HG03558 (cell line): ENCODE data around the gene N4BP3.
"Not testable (repeated sequence)": the region's sequence is repeated elsewhere in the genome, so short reads cannot be mapped to it uniquely, and the experiment has no call there.

Experiments used
- ATAC-seq: cut with Tn5 transposase; IDR thresholded peaks from one replicate; pipeline ENCODE4 v1.9.1; 2021; ENCODE audit warnings: moderate number of reproducible peaks; ENCODE audit not compliant: unreplicated experiment; ENCODE audit errors: extremely low read depth

N4BP3 gene, protein sequence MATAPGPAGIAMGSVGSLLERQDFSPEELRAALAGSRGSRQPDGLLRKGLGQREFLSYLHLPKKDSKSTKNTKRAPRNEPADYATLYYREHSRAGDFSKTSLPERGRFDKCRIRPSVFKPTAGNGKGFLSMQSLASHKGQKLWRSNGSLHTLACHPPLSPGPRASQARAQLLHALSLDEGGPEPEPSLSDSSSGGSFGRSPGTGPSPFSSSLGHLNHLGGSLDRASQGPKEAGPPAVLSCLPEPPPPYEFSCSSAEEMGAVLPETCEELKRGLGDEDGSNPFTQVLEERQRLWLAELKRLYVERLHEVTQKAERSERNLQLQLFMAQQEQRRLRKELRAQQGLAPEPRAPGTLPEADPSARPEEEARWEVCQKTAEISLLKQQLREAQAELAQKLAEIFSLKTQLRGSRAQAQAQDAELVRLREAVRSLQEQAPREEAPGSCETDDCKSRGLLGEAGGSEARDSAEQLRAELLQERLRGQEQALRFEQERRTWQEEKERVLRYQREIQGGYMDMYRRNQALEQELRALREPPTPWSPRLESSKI

DNA sequence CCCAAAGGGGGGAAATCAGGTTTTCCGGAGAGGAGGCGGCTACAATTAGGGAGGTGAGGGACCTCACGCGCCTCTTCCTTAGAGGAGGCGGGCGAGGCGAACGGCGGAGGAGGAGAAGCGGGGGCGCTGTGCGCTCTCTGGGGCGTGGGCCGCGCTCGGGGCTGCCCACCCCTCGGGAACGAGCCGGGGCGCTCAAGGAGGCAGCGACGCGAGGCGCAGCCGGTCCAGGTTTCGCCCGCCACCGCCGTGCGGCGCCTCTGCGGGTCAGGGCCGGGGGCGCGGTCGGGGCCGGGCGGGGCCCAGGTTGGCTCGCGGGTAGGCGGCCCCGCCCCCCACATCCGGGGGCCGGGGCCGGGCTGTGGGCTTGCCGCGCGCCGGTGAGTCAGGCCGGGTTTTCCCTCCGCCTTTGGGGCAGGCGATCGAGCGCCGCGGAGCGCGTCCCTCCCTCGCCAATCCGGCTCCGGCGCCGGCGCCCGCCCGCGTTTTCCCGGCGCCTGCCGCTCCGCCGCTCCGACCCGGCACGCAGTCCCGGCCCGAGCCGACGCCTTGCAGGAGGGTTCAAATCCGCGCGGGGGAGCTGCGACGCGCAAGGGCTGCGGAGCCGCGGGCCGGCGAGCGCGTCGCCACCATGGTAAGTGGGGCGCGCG is at the start of gene N4BP3:
N4BP3 (plus strand) TSS at position 392 of the 647 bp plus-strand sequence. CDS start 6,052 bp downstream, outside the sequence.
- ATAC-seq: peak; percentile 32

DNA sequence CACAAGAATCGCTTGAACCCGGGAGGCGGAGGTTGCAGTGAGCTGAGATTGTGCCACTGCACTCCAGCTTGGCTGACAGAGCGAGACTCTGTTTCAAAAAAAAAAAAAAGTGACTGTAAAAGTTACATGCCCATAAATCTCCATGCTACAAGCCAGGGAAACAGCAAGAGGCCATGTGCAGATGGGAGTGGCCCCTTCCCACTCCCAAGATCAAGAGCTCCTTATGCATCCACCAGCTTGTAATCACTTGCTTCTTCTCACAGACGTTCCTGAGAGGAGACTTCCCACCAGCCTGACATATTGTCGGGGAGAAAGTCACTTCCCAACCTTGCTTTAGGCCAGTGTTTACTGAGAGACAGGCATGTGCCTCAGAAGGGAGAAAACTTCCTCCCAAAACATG is 45.6 kb upstream of the N4BP3 start:
- no peak for ATAC-seq

DNA sequence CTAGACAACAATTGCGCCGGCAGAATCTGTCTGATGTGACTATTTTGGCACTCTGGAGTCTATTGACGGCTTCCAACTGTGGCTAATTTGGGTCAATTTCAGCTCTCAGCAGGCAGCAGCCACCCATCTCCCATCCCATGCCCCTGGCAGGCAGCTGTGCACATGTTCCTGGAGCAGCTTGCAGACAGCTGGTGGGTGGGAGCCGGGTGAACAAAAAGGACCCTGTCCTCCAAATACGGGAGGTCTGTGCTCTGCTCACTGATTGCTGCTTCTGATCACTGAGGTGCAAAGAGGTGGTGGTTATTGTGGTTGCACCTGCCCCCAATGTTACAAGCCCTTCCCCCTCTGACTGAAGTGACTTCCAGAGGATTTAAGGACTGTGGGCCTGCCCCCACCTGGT is 45.0 kb upstream of the N4BP3 start:
- ATAC-seq: no peak

DNA sequence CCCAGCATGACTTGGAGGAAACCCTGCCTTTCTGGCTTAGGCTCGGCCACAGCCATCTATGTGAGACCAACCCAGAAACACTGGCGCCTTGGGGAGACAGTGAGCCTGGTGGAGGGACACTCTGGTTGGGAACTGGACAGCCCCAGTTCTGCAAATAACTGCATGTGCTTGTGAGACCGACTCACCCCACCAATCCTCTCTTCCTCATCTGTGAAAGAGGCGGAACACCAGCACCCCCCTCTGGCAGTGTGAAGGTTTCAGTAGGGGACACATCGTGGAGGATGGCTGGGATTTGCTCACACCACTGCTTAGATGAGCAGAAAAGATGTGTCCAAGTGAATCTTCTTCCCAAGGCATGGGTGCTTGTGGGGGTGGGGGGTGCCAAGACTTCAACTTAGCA is 43.4 kb upstream of the N4BP3 start:
- ATAC-seq: no peak

DNA sequence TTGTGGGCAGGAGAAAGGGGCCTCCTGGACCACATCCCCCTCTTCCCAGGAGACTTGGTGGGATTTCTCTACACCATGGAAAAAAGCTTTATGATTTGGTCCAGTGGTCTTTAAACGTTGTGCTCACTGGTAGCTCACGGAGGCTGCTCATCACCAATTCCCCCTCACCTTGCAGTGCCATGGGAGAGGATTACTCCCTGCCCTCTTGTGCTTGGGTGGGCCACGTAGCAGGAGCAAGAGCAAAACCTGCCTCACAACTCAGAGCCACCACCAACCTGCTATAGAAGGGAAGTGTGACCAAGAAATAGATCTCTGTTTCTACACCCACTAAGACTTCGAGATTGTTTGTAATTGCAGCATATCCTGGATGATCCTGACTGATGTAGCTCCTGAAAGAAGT is 42.2 kb upstream of the N4BP3 start:
- no peak for ATAC-seq

DNA sequence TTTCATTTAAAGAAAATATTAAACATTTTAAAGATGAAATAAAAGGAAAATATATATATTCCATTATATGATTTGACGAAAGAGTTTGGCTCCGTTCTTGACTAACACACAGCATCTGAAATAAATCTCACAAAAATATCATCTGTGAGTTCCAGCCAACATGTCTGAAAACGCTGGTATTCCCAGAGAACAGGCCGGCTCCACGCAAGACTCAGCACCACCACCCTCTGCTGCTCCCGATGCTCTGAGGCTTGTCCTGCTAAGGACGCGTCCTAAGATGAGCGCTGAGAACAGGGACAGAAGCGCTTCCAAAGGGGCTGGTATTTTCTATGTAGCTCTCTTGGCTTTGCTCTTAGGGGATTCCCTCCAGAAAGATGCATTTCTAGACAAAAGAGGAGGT is 40.6 kb upstream of the N4BP3 start:
- no peak for ATAC-seq

DNA sequence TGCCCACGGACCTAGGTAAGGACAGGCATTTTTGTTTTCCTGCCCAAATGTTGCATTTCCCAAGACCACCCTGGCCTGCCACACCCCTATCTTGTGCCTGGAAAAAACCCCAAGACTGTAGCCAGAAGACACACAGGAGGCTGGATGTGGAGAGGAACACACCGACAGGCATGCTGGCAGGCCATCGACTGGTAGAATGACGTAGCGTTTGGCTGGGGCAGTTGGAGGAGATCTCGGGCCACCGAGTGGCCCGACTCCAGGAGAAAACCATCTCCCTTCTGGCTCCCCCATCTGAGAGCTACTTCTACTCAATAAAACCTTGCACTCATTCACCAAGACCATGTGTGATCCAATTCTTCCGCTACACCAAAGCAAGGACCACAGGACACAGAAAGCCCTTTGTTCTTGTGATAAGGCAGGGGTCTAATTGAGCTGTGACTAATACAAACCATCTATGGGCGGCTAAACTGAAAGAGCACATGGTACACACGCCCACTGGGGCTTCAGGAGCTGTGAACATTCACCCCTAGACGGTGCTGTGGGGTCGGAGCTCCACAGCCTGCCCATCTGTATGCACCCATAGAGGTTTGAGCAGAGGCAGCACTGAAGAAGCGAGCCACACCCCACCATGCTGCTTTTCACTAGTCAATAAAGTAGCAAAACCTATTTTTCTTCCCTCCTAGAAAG is 38.9 kb upstream of the N4BP3 start:
- ATAC-seq: no peak

DNA sequence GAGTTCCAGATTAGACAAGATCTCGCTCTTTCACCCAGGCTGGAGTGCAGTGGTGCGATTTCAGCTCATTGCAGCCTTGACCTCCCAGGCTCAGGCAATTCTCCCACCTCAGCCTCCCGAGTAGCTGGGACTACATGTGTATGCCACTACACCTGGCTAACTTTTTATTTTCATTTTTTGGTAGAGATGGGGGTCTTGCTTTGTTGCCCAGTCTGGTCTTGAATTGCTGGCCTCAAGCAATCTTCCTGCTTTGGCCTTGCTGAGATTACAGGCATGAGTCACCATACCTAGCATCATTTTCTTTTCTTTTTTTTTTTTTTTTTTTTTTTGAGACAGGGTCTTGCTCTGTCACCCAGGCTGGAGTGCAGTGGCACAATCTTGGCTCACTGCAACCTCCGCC is 36.4 kb upstream of the N4BP3 start:
- not testable (repeated sequence) for ATAC-seq

DNA sequence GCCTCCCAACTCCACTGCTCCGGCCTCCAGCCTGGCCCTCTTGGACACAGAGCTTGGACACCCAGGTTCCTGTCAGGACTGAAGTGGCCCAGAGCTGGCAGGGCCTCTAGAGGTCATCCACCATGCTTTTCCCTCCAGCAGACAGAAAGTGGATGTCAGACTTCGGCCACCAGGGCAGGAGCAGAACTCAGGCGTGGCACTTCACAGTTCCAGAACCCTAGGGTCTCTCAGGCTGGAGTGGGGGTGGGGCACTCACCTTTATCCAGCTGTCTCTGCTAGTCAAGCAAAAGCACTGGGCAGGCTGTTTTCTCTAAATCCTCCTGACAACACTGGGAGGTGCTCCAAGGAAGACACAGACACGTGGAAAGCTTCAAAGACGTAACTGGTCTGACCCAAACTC is 35.6 kb upstream of the N4BP3 start:
- no peak for ATAC-seq

DNA sequence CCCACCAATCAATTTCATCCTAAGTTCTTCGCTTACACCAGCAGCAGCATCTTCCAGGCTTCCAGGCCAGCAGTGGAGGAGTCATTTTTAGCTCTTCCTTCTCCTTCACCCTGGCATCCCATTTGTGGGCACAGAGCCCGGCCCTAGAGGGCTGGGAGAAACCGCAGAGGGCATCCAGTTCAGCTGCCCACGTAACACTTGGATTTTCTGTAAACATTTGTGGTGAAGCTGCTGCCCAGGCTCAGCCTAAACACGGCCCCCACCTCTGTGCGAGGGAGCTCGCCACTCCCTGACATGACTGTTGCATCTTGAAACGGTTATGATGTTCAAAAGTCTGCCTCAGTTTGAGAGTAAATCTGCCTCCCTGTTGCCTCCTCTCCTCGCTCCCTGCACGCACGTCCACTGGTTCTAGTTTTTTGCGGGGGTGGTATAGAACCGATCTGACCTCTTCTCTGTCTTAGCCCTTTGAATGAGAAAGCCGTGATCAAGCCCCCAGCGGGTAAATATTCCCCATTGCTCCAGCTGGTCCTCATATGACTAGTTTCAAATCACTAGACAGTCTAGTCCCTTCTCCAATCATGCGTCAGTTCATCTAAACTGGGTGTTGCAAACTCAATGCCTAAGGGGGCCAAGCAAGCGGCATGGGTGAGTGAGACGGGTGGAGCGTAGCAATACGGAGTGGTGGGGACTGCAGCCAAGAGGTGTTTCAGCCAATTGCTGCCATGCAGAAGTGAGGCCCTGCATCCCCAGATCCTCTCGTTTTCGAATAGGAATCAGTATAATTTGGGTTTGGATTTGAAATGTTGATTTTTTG is 34.9 kb upstream of the N4BP3 start:
- no peak for ATAC-seq

DNA sequence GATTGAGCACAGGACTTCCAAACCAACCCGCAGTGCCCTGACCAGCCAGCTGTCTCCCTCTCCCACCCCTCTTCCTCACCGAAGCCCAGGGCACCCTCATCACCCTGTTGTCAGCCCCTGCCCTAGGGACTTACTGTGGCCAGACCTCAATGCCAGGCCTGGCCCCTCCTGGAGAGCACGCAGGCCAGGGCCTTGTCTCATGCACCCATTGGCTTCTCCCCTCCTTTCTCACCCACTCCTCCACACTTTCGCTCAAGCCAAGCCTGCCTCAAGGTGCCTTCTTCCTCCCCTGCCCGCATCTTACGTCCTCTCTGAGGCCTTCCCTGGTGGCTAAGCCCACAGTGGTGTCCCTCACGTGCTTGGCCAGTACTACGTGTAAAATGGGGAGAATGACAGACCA is 33.3 kb upstream of the N4BP3 start:
- ATAC-seq: no peak

DNA sequence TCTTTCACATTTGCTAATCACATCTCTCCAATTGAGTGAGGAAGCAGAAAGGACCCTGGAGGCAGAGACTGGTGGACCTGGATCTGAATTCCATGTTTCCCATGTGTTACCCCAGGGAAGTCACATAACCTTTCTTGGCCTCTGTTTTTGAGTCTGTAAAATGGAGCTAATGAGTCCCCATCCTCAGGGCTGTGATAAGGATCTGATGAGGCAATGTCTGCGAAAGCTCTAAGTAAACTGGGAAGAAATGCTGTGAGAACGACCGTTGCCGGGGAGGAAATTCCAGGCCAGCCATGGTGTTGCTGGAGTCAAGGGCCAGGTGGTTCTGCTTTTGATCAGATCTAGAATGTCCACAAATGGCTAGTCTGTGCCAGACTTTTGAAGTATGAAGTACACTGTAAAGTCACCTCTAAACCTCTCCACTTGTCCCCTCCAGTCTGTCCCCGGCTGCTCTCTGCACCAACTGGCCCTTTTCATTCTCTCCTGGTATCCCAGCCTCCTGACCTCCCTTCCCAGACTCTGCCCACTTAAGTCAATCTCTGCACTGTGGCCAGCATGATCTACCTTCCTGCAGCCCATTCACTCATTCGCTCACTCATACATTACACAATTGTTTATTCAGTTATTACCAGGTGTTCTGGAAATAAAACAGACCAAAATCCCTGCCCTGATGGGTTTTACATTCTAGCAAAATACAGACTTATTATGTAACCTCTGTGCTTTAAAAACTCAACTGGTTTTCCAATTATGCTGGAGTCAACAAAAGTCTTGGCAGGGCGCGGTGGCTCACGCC is 32.5 kb upstream of the N4BP3 start:
- ATAC-seq: no peak

DNA sequence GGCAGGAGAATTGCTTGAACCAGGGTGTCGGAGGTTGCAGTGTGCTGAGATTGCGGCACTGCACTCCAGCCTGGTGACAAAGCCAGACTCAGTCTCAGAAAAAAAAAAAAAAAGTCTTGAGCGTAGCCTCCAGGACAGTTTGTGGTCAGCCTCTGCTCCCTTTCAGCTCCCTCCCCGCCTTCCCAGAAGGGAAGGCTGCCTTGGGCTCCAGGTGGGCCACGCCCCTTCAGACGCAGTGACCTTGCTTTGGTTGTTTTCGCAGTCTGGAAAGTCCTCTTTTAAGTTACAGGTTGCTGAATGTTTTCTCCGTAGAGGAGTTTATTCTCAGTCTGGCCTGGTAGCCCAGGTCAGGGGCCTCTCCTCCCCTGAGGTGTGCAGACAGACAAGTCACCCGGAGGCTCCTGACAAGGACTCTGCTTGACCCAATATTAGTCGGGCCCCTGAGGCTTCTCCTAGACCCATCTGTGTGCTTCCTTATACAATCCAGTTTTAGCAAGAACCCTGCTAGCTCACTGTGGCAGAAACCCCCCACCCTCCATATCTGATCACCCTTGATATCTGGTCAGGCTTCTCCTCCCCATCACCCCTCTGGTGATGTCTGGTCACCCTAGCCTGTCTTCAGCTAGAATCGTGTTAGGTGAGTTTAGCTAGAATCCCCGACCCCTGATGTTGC is 31.6 kb upstream of the N4BP3 start:
- ATAC-seq: no peak

DNA sequence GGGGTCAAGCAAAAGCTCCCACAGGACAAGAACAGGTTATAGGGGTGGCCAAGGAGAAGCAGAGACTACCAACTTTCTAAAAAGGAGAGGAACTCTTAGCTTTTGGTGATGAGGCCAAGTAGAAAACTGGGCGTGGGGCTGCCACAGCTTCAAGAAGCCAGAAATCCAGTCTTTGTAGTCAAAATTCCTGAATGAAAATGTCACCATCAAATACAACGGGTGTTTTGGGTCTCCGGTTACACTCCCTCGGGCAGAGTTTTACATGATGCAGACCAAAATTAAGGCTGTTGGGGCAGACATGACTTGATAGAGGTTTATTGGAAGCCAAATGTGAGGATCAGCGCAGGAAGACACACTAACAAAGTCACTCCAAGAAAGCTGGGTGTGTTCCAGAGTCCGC is 29.4 kb upstream of the N4BP3 start:
- no peak for ATAC-seq

DNA sequence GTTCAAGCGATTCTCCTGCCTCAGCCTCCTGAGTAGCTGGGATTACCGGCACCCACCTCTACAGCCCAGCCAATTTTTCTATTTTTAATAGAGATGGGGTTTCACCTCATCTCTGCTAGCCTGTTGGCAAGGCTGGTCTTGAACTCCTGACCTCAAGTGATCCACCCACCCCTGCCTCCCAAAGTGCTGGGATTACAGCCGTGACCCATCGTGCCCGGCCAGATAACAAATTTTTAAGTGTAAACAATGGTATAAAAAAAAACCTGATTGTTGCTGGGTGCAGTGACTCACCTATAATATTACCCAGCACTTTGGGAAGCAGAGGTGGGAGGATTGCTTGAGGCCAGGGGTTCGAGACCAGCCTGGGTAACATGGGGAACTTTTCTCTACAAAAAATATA is 28.0 kb upstream of the N4BP3 start:
- ATAC-seq: no peak

DNA sequence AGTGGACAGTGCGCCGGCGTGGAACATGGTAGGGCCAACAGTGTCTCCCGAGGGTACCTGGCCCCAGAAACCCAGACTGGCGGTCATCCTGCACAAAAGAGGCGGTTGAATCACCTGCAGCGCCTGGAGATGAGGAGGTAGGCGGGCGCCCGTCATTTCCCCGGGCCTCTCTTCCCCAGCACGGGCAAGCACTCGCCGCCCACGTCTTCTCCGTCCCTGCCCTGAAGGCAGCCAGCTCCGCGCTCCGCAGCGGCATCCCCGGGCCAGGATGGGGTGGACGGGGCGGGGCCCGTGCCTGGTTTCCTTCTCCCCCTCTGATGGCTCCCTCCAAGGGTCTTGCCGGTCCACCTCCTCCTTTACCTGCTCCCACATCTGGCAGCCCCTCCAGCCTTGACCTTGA is 27.1 kb upstream of the N4BP3 start:
- no peak for ATAC-seq

DNA sequence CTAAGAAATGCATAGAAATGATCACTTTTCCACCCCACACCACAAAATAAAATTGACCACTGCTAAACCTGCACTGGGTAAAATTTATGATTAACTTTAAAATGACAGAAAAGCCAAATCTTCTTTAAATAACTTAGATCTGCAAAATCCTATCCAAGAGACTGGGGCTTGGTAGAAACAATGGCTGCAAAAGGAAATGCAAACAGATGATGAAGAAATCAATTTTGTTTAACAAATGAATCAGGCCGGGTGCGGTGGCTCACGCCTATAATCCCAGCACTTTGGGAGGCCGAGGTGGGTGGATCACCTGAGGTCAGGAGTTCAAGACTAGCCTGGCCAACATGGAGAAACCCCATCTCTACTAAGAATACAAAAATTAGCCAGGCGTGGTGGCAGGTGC is 26.1 kb upstream of the N4BP3 start:
- not testable (repeated sequence) for ATAC-seq

DNA sequence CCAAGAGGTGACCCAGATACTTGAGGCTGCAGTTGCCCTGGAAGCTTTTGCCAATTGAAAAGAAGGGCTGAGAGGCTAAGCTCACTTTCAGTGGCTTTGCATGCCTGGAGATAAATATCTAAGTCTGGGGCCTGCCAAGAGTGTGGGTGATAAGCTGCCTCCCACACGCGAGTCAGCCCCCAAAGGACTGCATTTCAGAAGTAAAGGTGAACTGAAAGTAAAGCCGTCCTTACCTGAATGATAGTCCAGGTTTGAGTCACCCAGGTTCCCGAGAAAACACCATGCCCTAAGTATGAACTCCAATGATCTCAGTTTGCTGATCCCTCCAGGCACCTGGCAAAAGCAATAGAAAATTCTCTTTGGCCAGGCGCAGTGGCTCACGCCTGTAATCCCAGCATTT is 22.5 kb upstream of the N4BP3 start:
- ATAC-seq: no peak

DNA sequence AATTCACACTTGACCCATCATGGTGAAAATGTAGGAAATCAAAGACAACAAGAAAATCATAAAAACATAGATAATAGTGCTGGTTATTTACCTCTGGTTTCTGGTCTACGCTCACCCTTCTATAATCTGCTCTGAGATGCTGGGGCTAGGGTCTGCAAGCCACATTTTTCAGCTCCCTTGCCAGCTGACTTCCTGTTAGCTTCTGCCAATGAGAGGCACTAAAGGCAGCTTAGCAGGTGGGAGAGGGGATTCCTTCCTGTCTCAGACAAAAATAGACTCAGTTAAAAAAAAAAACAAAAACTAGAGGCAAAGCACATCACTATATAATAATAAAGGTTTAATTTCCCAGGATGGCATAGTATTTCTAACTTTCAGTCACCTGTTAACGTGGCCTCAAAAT is 20.2 kb upstream of the N4BP3 start:
- ATAC-seq: no peak
